ACHN (cell line): Measurements from ENCODE around the gene CYB561D1.
A peak's percentile ranks its signal among the peaks of the same experiment; 100 is the strongest.

Source experiments
- DNase-seq: peaks from one replicate; pipeline ENCODE4 v3.0.0-alpha.2; 2015
- in situ Hi-C: cut with HindIII; loops from 2 replicates; pipeline ENCODE4 v1.10.0; 2017; ENCODE audit warnings: low sequenced_read_pairs, low pct_ligation_motif_present, low pct_unique_long_range_greater_than_20kb

CYB561D1 gene

DNA sequence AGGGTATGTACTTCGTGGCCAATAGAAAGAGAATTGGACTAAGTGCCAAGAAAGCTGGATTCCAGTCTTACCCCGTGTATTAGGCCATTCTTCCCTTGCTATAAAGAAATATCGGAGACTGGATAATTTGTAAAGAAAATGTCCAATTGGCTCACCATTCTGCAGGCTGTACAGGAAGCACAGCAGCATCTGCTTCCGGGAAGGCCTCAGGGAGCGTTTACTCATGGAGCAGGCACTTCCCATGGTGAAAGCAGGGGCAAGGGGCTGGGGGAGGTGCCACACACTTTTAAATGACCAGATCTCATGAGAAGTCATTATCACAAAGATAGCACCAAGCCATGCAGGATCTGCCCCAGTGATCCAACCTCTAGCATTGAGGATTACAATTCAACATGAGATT, 23.4 kb downstream of the CYB561D1 start:
- no peak for DNase-seq
- in situ Hi-C loops, result no loop called here

GRCh38 chr1:109521002-109521951, 27.4 kb downstream of the CYB561D1 start:
- in situ Hi-C loops, result no loop called here
- no peak for DNase-seq

DNA sequence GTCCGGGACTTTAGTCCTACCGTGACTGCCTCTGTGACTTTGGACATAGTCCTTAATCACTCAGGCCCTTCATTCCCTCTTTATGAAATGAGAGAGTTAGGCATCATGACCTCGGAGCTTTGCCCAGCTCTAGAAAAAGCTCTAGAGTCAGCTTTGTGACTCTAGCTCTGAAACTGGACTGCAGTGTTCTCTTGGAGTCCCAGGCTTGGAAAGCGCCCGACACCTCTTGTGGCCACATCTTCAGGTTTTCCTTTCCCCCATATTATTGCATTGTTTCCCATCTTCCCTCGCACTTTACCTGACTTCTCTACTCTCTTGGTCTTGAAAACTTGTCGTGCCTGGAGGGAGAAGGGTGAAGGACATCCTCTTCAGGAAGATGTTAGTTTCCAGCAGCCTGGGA, 28.1 kb downstream of the CYB561D1 start:
- in situ Hi-C loops, result no loop called here
- no peak for DNase-seq

DNA sequence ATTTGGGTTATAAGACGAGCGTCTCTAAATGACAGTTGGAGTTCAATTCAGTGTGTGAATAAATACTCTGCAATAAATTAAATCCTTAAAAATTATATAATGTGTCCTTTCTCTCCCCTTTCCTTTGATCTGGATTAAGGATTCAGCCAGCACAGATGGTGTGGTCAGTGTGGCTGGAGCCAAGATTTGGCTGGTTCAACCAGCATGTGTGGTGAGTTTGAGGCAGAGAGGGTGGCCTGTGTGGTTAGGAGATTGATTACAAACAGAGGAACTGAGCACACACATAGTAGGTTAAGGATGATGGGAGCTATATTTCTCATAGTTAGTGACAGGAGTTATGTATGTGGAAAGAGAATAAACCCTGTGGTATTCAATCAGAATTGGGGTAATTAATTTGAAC, 29.8 kb downstream of the CYB561D1 start:
- in situ Hi-C loops, result no loop called here
- no peak for DNase-seq

- DNase-seq, result no peak
- in situ Hi-C loops, result no loop called here
These were observed 33.4 kb downstream of the CYB561D1 start for GRCh38 chr1:109527098-109527811.

GRCh38 chr1:109527846-109528695, 34.2 kb downstream of the CYB561D1 start:
- DNase-seq, result no peak
- in situ Hi-C loops, result no loop called here

DNA sequence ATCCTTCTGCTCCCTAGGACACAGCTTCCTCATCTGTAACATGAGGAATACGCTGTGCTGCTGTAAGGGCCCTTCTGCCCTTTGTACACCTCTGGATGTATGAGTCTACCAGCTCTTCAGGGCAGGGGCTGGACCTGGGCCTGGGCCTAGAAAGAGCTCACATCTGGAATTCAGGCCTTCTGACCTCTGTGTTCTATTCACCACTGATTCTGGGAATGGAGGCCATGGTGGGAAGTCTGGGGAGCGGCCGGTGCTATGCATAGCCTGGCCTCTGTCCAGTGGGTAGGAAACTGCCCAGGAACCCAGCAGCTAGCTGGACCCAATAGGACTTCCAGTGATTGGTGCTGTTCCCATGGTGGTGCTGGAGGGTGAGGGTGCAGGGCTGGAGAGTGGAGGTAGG, 34.8 kb downstream of the CYB561D1 start:
- no peak for DNase-seq
- in situ Hi-C loops, result no loop called here

DNA sequence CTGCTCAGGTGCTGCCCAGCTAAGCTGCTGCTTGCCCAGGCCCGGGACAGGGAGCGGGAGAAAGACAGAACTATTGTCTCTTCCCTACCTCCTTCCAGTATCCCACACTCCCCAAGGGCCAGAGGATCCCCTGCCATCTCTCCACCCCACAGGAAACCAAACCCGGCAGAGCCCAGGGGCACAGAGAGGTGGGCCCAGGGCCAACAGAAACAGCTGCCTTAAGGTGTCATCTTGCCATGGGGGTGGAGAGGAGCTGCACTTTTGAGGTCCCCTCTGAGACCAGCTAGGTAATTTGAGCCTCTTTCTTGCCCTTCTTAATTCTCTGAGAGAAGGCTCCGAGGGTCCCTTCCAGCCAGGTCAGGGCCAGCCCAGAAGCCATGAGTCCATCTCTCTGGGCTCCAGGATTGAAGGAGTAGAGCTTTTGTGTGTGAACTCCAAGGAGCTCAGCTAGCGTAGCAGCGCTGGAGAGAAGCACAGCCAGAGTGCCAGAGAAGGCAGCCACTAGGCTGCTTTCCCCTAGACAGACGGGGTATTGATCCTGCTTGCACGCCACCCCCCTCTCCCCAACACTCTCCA, 36.1 kb downstream of the CYB561D1 start:
- in situ Hi-C loops, result no loop called here
- DNase-seq, result no peak

GRCh38 chr1:109530457-109531087, 36.7 kb downstream of the CYB561D1 start:
- in situ Hi-C loops, result no loop called here
- DNase-seq, result no peak

DNA sequence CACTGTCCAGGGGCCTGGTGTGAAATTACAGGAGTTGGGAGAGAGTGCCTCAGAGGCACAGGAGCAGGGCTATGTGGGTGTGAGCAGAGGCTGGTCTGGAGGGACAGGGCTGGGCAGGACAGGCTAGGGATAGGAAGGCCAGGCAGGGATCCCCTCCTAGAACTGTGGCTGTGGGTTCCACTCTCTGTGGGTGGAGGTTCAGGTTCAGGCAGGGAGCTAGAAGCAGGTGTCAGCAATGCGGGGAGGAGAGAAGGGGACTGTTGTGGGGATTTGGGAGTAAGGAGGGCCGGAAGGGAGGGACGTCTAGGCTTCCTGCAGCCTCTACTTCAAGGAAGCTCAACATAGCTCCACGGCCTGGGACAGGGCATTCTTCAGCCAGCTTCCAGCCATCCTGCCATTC, 37.5 kb downstream of the CYB561D1 start:
- in situ Hi-C loops, result no loop called here
- no peak for DNase-seq

DNA sequence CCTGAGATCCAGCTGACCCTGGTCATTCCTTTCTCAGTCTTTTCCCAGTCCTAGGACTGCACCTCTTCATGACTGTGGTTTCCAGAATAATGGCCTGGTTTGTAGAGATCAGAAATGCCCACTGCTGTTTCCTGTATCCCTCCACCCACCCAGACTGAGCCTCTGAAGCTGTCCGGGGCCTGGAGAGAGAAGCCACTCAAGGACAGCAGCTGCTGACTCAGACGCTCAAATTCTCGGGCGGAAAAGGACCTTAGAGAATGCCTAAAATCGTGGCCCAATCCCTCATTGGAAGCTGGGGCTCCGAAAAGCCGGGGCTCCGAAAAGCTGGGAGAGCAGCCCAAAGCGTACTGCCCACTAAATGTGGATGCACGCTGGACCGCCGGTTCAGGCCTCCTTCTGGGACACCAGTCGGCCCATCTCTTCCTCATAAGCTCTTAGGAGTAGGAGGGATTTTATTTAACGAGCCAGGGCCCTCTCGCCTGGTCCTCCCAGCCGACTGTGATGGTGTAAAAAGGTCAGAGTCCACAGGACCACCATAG, 38.0 kb downstream of the CYB561D1 start:
- in situ Hi-C loops, result no loop called here
- no peak for DNase-seq

GRCh38 chr1:109532365-109533136, 38.7 kb downstream of the CYB561D1 start:
- in situ Hi-C loops, result no loop called here
- peak; percentile 75 for DNase-seq

DNA sequence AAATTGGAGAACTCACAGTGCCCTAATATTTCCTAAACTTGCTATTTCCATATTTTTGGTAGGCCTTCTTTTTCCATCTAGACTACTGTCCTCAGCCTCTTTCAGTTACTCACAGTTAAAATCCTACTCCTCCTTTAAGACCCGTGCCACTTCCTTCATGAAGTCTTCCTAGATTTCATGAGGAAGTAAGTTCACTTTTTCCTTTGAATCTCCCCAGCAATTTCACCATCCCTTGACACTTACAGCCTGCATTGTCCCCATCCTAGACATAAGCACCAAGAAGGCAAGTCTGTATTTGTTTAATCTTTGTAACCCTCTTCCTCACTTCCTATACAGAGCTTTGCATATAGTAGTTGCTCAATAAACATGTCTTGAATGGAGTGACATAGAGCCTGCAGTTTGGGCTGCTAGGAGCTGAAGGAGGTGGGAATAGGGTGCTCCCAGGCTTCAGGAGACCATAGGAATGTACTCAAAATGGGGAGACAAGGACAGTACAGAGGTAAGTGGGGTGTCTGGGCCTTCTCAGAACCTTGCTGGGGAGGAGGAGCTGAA, 40.5 kb downstream of the CYB561D1 start:
- in situ Hi-C loops, result no loop called here

DNA sequence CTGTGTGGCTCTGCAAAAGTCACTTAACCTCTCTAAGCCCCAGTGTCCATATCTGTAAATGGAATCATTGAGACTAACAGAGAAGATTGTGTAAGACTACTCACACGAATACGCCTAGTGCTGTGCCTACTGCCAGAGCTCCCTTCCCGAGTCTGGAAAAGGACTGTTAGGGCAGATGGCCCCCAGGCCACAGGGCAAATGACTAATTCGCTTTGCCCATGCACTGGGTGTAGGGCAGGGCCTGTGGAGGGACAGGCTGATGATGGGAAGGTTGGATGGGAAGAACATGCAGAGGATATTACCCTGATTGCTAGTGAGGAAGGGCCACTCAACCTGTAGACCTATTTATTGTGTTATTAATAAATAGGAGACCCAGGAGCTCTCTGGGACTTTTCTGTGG, 41.6 kb downstream of the CYB561D1 start:
- no peak for DNase-seq
- in situ Hi-C loops, result no loop called here

More for the DNA sequence above, 40.5 kb downstream of the CYB561D1 start:
- no peak for DNase-seq

GRCh38 chr1:109535971-109536491, 42.1 kb downstream of the CYB561D1 start:
- no peak for DNase-seq
- in situ Hi-C loops, result no loop called here

GRCh38 chr1:109537450-109538178, 43.7 kb downstream of the CYB561D1 start:
- in situ Hi-C loops, result no loop called here

More at GRCh38 chr1:109537450-109538178, 43.7 kb downstream of the CYB561D1 start:
- no peak for DNase-seq
